ENCODE data around the gene ZNF394.
"Not testable (repeated sequence)": the region's sequence is repeated elsewhere in the genome, so short reads cannot be mapped to it uniquely, and the experiment has no call there.

Gene ZNF394

DNA sequence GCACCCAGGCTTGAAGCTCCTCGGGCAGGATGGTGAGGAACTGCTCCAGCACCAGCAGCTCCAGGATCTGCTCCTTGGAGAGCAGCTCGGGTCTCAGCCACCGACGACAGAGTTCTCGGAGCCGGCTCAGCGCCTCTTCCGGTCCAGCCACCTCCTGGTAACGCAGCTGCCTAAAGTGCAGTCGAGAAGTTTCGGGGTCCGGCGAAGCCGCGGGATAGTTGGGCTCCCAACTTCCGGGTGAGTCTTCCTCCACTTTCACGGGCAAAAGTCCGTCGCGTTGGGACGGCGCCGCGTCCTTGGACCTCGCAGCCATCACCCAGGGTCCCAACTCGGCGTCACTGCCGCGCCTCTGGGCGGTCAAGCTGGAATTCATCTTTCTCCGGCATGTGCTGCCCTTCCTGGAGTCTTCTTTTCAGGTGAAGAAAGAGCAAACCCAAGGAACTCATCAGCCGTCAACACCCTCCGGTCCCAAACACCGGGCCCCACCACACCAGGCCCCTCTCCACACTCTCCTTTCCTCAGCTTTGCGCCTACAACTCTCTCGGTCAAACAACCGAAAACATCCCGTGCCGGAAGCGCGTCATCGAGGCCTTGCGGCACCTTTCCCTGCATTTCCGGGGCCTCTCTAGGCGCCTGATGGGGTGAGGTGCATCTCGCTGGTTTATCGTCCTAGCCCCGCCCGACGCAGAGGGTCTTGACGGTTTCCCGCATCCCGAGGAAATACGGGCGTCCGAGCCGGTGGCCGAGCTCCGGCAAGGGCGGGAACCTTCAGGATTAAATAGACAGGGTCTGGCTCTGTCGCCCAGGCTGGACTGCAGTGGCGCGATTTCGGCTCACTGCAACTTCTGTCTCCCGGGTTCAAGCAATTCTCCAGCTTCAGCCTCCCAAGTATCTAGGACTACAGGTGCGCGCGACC lies at the start of gene ZNF394:
Gene ZNF394 (minus strand): TSS at position 561 of the 916 bp plus-strand sequence. CDS start 188 bp downstream, at position 373.
- peak; percentile 89 for DNase-seq (ENCODE audit: low spot score)

DNA sequence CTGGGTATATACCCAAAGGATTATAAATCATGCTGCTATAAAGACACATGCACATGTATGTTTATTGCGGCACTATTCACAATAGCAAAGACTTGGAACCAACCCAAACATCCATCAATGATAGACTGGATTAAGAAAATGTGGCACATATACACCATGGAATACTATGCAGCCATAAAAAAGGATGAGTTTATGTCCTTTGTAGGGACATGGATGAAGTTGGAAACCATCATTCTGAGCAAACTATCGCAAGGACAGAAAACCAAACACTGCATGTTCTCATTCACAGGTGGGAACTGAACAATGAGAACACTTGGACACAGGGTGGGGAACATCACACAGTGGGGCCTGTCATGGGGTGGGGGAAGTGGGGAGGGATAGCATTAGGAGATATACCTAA lies 49.5 kb upstream of the ZNF394 start:
- not testable (repeated sequence) for DNase-seq (ENCODE audit: low spot score)

DNA sequence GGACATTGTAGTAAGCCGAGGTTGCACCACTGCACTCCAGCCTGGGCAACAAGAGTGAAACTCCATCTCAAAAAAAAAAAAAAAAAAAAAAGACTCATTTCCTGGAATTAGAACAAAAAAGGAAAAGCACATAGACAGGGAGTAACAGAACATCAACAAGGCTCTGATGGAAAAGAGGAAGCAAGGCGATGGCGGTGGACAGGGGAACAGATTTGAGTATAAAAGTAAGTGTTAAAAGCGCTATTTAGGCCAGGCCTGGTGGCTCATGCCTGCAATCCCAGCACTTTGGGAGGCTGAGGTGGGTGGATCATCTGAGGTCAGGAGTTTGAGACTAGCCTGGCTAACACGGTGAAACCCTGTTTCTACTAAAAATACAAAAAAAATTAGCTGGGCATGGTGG lies 45.2 kb upstream of the ZNF394 start:
- DNase-seq (ENCODE audit: low spot score), result not testable (repeated sequence)

DNA sequence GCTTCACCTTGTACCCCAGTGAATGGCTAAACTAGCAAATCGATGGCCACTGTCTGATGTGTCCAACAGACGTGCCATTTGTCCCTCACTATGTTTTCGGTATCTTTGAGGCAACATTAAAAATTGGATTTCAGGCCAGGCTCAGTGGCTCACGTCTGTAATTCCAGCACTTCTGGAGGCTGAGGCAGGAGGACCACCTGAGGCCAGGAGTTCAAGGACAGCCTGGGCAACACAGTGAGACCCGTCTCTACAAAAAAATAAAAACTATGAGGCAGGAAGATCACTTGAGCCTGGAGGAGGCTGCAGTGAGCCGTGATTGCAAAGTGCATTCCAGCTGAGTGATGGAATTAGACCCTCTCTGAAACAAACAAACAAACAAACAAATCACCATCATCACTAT lies 43.8 kb upstream of the ZNF394 start:
- no peak for DNase-seq (ENCODE audit: low spot score)

DNA sequence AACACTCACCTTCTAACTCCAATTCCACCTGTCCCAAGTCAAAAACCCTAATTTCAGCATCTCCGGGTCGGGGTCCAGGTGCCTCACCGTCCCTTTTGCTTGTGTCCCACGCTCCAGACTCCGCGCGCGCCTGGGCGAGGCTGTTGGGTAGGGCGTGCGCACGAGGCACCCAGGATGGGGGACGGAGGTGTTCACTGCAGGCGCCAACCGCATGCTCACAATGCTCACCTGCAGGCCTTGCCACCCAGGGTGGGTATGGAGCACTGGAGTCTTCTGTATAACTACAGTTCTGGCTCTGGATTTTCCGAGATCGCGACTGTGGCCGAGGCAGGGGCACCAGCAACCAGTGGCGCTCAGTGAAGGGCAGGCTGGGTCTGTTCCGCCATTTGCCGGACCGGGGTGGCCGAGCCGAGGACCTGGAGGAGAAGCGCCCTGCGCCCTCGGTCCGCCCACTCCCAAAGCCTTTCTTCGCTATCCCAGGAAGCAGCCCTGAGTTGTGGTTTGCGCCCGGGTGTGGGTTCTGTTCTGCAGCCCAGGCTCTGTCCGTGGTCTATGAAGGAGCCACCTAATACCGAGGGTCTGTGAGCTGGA lies 43.1 kb upstream of the ZNF394 start:
- no peak for DNase-seq (ENCODE audit: low spot score)

DNA sequence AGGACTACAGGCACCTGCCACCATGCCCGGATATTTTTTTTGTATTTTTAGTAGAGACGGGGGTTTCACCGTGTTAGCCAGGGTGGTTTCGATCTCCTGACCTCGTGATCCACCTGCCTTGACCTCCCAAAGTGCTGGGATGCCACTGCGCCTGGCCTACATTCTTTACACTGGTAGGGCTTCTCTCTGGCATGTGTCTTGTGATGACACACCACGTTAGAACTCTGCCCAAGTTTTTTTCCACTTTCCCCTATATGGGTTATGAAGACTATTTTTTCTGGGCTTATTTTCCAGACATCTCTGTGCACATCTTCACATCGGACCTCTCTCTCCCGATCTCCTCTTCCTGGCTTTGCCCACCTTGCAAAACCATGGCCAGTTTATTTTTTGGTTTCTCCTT lies 41.1 kb upstream of the ZNF394 start:
- no peak for DNase-seq (ENCODE audit: low spot score)

DNA sequence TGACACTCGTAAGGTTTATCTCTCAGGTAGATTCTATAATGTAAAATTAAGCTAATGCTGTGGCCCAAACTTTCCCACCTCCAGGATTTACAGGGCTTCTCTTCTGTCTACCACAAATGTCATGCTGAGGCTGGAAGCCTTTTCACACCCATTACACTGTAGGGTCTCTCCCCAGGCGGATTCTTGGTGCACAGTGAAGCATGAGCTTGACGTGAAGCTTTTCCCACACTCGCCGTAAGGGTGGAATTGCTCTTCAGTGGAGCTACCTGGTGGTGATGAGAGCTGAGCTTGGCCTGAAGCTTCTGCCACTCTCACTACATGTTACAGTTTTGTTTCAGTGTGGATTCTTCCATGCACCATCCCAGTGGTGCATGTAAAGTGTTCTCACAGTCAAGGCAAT lies 40.5 kb upstream of the ZNF394 start:
- no peak for DNase-seq (ENCODE audit: low spot score)

DNA sequence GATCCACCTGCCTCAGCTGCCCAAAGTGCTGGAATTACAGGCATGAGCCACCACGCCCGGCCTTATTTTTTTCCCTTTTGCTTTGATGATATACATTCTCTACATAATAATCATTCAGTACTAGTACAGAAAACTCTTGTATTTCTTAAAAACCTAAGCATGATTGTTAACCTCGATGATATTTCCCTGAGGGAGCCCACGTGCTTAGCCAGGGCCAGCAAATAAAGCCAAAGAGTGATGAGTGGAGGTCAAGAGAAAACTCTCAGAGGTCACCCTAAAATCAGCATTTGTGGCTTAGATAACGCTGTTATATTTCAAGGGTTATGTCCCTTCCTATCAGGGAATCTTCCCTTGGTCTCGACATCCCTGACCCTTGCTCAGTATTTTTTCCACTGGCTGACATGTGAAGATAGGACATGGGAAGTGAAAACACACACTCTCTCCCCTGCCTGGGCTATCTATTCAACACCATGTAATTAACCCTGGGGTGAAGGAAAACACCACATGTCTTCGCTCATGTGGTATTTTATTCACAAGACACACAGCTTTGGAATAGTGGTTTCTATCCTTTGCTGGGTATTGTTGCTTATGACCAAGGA lies 39.2 kb upstream of the ZNF394 start:
- DNase-seq (ENCODE audit: low spot score), result no peak

DNA sequence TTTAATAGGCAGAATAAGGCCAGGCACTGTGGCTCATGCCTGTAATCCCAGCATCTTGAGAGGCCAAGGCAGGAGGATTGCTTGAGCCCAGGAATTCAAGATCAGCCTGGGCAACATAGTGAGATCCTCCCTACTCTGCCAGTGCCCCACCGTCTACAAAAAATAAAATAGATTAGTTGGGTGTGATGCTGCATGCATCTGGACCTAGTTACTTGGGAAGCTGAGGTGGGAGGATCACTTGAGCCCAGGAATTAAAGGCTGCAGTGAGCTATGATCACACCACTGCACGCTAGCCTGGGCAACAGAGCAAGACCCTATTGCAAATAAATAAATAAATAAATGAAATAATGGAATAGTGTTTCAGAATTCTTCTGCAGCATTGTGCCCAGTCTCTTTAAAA lies 35.6 kb upstream of the ZNF394 start:
- no peak for DNase-seq (ENCODE audit: low spot score)

DNA sequence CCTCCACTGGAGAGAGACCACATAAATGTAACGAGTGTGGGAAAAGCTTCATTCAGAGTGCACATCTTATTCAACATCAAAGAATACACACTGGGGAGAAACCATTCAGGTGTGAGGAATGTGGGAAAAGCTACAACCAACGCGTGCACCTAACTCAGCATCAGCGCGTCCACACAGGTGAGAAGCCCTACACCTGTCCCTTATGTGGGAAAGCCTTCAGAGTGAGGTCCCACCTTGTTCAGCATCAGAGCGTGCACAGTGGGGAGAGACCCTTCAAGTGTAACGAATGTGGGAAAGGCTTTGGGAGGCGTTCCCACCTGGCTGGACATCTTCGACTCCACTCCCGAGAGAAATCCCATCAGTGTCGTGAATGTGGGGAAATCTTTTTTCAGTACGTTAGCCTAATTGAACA lies 31.3 kb upstream of the ZNF394 start:
- DNase-seq (ENCODE audit: low spot score), result no peak

DNA sequence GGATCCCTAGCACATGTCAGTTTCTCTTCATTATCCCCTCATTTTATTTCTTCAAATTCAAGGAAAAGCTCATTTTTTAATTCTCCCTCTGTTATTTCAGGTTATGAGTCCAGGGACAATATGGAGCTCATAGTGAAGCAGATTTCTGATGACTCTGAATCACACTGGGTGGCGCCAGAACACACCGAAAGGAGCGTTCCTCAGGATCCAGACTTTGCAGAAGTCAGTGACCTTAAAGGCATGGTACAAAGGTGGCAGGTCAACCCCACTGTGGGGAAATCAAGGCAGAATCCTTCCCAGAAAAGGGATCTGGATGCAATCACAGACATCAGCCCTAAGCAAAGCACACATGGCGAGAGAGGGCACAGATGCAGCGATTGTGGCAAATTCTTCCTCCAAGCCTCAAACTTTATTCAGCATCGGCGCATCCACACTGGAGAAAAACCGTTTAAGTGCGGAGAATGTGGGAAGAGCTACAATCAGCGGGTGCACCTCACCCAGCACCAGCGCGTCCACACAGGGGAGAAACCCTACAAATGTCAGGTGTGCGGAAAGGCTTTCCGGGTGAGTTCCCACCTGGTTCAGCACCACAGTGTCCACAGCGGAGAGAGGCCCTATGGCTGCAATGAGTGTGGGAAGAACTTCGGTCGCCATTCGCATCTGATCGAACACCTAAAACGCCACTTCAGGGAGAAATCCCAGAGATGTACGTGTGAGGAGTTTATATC lies 25.8 kb upstream of the ZNF394 start:
- DNase-seq (ENCODE audit: low spot score), result no peak

DNA sequence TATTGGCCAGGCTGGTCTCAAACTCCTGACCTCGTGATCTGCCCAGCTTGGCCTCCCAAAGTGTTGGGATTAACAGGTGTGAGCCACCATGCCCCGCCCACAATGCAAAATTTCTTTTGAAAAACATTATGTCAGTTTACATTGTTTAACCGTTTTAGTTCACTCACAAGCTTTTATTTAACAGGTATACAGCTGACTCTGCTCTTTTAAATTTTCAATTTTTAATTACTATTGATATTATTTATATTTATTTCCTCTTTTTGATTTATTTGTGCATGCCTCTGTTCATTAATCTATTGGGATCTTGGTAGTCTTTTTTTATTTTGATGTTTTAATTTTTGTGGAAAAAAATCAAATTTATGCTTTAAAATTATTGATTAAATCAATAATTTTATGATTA lies 21.3 kb upstream of the ZNF394 start:
- no peak for DNase-seq (ENCODE audit: low spot score)

DNA sequence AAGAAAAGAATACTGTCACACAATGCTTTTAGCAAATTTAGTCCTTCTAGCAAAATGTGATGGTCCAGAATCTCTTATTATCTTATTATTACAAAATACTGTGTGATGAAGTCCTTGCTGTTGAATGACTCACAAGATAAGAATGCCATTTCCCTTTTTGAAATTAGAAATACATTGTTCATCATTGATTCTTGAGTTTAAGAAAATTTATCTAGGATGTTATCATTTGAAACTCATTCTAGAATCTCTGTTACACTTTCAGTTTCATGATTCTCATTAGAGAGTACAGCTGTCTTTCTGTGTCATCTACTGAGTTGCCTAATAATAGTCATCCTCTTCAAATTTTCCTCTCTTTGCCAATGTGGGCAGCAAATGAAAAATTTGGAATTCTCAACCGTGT lies 14.0 kb upstream of the ZNF394 start:
- DNase-seq (ENCODE audit: low spot score), result no peak

DNA sequence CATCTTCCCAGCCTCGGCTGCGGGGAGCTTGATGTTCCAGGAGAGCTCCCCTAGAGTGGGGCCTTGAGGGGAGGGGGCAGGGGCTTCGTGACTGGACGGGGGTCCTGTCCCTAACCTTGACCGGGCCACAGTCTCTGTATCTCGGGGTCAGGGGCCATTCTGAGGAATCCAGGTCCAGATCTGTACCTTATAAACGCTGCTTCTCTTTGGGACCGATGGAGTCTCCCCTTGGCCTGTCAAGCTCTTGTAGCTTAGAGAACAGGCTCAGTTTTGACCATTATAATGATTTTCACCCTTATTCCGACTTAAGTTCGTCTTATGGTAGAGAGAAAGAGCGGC lies 5.2 kb upstream of the ZNF394 start:
- DNase-seq (ENCODE audit: low spot score), result no peak

DNA sequence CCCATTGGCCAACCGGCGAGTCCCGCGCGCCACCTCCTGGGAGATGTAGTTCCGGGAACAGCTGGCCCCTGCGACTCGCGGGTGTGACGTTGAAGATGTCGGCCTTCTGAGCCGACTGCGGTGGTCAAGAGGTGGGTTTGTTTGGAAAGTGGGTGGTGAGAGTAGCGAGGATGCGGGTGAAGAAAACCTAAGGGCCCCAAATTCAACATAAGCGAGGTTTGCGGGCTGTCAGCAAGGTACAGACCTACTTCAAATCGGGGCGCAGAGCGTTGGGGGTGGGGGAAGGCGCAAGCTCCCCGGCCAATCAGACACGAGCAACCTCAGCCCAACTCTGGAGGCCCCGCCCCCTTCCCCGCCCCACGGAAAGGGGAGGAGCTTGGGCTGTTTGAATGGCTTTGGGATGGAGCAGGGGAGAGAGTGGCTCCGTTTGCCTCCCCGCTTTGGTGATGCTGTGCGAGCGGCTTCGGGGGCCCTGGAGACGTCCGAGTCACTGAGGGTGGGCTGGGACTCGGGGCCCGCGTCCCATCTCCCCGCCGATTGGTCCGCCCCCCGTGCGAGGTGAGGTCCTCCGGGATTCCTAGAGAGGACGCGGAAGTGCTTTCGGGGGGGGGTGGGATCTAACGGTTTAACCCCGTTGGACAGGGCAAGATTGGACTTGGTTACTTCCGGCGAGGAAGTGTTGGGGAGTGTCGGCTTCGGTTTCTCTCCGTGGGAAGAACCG lies 4.7 kb upstream of the ZNF394 start, which contains the start of gene ZKSCAN5:
Gene ZKSCAN5 (plus strand): TSS at position 60 of the 721 bp plus-strand sequence. CDS start 1,383 bp downstream, outside the sequence.
- DNase-seq (ENCODE audit: low spot score), result peak; percentile 96

DNA sequence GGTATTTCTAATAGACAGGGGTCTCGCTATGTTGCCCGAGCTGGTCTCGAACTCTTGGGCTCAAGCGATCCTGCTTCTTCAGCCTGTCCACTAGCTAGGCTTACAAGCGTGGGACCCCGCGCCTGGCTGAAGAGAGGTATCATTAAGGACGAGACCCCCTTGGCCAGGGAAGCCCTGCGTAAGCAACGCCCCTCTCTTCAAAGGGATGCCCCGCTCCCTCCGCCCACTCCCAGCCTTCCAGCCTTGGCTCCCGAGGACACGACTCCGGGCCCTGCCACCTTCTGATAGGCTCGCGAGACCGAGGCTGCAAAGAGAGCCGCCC lies 4.2 kb upstream of the ZNF394 start:
- no peak for DNase-seq (ENCODE audit: low spot score)

DNA sequence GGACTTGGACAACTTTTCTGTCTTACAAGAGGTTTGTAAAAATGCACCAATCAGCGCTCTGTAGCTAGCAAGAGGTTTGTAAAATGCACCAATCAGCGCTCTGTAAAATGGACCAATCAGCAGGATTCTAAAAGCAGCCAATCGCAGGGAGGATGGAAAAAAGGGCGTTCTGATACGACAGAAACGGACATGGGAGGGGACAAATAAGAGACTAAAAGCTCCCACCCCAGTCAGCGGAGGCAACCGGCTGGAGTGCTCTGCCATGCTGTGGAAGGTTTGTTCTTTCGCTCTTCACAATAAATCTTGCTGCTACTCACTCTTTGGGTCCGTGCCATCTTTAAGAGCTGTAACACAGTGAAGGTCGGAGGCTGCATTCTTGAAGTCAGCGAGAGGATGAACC lies 1.2 kb upstream of the ZNF394 start:
- not testable (repeated sequence) for DNase-seq (ENCODE audit: low spot score)

DNA sequence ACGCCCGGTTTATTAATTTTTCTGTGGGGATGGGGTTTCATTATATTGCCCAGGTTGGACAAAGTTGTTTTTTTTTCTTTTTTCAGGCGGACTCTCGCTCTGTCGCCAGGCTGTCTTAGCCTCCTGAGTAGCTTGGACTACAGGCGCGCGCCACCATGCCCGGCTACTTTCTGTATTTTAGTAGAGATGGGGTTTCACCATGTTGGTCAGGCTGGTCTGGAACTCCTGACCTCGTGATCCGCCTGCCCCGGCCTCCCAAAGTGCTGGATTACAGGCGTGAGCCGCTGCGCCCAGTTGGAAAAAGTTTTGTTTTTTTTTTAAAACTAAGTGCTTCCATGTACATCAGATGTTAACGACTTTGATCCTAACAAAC lies 542 bp upstream of the ZNF394 start:
- DNase-seq (ENCODE audit: low spot score), result no peak

DNA sequence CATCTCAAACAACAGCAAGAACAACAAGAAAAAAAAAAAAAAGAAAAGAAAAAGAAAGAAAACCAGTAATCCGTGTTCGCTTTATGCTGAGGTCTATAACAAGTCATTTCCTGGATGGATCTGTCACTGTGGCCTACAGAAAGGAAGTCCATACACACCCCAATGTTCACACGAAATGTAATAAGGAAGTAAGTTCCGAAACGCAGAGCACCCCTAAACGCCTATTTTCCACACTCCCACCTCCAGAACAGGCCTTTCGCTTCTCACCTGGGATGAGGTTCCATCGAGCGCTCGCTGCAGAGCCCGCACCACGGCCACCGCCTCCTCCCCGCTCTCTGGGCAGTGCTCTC lies 735 bp downstream of the ZNF394 start:
- DNase-seq (ENCODE audit: low spot score), result peak; percentile 30

DNA sequence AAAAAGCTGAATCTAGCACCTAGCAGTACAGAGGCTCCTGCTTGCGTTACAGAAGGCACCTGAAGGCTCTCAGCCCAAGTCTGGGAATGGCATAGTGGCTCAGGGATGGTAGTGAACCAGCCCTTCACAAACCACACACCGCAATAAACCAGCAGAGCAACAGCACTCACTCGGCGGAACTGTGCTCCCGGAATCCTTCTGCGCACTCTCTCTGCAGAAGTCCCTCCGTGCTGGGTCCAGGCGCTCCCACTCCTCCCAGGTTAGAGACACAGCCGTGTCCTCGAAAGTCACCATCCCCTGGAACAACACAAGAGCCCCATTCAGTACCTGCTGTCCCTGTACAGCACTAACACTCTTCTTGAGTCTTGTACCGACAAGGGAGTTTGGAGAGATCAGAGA lies 1.5 kb downstream of the ZNF394 start:
- no peak for DNase-seq (ENCODE audit: low spot score)

DNA sequence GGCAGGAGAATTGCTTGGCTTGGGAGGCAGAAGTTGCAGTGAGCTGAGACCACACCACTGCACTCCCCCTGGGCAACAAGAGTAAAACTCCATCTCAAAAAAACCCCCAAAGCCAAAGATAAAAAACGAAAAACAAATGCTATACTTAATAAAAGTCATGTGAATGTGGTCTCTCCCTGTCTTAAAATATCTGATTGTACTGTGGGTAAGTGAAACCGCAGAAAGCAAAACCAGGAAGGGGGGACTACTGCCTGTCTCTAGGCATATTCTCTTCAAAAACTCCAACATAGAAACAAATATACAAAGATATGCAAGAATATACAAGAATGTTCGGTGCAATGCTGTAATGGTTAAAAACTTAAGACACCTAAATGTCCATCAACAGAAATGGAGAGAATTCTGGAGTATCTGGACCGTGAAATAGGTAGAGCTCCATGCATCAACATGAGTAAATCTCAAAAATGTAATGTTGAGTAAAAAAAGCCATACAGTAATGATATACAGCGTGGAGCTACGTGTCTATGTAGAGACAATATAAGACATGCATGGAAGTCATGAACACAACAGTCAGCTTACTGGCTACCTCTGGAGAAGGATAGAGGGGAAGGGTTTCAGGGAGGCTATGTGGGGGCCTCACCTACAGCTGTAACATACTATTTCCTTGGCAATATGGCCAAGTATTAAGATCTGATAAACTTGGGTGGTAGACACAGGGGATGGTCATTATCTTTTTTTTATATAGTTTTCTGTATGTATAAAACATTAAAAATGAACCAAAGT lies 2.1 kb downstream of the ZNF394 start:
- DNase-seq (ENCODE audit: low spot score), result no peak

Measured in CD4-positive, alpha-beta T cell treated with Interleukin-15 for 4 hours (primary cell).